HG02884 (cell line): ENCODE measurements around the gene ST6GAL1.

ENCODE experiments used
- ATAC-seq: cut with Tn5 transposase; IDR thresholded peaks from one replicate; pipeline ENCODE4 v1.9.1; 2021; ENCODE audit warnings: mild to moderate bottlenecking, moderate library complexity; ENCODE audit not compliant: unreplicated experiment

Gene ST6GAL1

GRCh38 chr3:187072102-187072501 lies 141.8 kb downstream of the ST6GAL1 start:
- no peak for ATAC-seq

GRCh38 chr3:187072511-187072910 lies 142.2 kb downstream of the ST6GAL1 start:
- ATAC-seq, result no peak

DNA sequence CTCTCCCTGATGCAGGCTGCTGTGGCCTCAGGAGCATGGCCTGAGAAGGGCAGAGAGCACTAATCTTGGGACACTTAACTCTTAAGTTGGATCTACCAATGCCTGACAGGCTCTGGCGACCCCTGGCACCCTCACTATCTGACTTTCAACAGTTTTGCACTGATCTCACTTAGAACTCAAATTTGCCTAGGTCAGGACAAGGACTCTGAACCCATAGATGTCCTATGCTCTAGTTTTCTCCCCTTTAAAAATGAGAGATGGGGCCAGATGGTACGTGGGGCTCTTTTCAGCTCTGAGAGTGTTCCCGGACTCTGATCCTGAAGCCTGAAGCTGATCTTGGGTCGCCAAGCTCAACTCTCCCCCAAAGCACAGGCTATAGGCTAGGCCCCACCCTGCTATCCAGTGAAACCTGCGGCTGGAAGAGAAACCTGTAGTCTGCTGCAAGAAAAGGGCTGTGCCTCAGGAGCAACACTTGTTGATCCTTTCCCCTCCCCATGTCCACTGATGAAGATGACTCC lies 143.3 kb downstream of the ST6GAL1 start:
- ATAC-seq, result no peak

DNA sequence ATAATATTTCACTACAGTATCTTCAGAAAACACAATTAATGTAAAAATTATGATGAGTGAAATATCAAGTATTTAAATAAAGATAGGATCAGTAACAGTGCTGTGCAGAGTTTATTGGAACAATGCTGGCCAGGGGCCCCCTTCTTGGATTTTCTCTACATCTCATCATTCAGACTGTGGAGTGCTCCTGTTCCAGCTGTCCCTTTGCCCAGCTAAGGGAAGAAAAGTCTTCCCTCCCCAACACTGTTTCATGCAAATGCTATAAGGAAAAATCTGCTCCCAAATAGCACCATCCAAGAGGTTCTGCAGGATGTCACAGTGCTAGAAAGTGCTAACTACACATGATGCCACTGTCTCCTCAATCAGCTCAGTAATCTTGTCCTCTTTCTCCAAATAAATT lies 144.5 kb downstream of the ST6GAL1 start:
- no peak for ATAC-seq

- no peak for ATAC-seq
Measured at GRCh38 chr3:187076297-187076696, 146.0 kb downstream of the ST6GAL1 start.

- ATAC-seq, result no peak
Measured at GRCh38 chr3:187077085-187077484, 146.8 kb downstream of the ST6GAL1 start.

DNA sequence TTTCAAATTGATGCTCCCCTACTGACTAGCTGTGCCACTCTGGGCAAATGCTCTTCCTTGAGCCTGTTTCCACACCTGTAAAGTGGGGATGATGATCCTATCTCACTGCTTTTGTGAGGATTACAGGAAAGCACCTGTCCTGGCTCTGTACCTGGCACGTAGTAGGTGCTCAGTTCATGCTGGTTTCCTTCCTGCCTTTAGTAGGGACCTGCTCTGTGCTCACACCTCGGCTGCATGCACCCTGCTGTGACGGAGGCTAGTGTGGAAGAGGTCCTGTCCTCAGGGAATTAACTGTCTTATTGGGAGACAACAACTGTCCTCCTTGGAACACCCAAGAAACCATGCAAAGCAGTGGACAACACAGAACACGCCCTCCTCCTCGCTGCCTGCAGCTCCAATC lies 147.2 kb downstream of the ST6GAL1 start:
- no peak for ATAC-seq

DNA sequence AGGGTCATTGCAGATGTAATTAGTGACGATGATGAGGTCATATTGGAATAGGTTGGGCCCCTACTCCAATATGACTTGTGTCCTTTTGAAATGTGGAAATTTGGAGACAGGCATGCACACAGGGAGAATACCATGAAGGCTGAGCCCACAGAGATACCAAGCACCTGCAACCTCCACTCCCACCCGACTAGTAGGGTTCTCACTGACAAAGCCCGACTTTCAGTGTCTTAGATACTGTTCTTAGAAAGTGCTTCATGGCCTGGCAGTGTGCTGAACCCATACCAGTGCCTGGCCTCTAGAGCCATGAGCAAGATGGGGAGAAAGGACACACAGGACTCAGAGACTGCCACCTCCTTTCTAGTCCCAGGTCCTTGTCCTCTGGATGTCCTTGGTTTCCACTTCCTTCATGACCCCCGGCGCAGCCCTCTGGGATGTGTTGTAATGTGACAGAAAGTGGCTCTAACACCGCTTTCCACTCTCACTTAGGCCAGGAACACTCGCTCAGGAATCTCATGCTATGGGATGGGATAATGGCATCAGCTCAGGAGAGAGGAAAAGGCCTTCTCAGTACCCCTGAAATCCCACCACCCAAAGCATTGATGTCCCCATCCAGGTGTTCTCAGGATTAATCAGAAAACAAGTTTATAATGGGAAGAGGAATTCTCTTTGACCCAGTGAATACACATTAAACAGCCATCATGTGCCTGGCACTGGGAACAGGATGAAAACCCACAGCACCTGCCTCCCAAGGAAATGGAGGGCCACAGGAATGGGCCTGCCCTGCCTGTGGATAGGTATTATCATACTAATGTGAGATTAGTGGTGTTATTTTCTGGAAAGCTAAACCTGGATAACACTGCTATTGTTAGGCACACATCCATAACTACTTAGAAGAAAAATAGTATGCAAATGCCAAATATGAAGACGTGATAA lies 149.0 kb downstream of the ST6GAL1 start:
- no peak for ATAC-seq

- ATAC-seq, result no peak
Measured at GRCh38 chr3:187080799-187081450, 150.6 kb downstream of the ST6GAL1 start.

DNA sequence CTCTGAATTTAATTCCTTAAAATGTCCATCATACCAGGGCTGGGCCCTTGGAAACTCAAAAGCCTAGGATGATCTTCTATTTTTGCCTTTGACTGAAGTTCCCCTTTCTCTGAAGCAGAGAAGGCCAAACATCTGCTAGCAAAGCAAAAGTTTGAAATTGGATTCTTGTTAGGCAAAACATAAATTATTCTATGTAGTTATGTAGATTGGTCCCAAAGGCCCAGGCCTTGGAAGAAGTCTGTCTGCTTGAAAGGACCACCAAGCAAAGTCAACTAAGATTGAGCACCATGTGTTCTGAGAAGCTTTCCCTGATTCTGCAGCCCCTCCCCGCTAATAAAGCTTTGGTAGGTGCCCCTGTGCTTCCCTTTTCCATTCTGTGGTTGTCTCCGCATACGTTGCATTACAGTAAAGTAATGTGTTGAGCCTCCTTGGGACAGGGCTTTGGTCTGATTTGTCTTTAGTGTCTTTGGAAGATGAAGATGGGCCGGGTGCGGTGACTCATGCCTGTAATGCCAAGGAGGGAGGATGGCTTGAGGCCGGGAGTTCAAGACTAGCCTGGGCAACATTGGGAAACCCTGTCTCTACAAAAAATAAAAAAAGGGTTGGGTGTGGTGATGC lies 152.5 kb downstream of the ST6GAL1 start:
- no peak for ATAC-seq

GRCh38 chr3:187084126-187084525 lies 153.8 kb downstream of the ST6GAL1 start:
- no peak for ATAC-seq

- no peak for ATAC-seq
Measured at GRCh38 chr3:187084580-187084979, 154.3 kb downstream of the ST6GAL1 start.

- no peak for ATAC-seq
Measured at GRCh38 chr3:187085021-187085666, 154.8 kb downstream of the ST6GAL1 start.

DNA sequence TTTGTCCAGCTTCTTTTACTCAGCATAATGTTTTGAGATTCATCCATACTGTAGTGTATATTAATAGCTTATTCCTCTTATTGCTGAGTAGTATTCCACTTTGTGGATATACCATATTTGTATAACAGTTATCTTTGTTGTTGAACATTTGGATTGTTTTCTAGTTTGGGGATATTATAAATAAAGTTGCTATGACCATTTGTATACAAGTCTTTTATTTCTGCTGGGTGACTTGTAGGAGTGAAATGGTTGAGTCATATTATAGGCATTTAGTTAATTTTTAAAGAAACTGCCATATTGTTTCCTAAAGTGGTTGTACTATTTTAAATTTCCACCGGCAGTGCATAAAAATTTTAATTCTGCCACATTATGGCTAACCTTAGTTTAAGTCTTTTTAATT lies 155.6 kb downstream of the ST6GAL1 start:
- no peak for ATAC-seq

DNA sequence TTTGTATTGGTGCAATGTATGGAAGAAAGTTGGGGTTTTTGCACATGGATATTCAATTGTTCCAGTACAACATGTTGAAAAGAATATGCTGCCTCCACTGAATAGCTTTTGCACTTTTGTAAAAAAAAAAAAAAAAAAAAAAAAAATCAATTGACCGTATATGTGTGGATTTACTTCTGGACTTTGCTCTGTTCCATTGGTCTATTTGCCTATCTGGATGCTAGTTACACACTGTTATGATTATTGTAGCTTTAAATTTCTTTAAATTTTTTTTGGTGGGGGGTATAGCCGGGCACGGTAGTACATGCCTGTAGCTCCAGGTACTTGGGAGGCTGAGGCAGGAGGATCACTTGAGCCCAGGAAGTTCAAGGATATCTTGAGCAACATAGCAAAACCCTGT lies 156.5 kb downstream of the ST6GAL1 start:
- no peak for ATAC-seq

DNA sequence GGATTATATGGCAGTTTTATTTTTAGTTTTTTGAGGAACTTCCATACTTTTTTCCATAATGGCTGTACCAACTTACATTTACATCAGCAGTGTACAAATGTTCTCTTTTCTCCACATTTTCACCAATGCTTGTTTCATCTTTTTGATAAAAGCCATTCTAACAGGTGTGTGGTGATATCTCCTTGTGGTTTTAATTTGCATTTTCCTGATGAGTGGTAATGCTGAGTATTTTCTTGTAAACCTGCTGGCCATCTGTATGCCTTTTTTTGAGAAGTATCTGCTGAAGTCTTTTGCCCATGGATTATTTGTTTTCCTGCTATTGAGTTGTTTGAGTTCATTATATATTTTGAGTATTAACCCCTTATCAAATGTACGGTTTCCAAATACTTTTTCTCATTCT lies 158.4 kb downstream of the ST6GAL1 start:
- ATAC-seq, result no peak

DNA sequence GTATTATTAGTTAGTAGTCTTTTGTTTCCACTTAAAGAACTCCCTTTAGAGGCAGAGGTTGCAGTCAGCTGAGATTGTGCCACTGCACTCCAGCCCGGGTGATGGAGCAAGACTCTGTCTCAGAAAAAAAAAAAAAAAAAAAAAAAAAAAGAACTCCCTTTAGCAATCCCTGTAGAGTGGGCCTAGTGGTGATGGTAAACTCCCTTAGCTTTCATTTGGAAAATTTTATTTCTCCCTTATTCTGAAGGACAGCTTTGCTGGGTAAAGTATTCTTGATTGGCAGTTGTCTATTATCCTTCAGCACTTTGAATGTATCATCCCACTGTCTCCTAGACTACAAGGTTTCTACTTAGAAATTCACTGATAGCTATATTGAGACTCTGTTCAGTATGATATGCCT lies 163.0 kb downstream of the ST6GAL1 start:
- ATAC-seq, result no peak

DNA sequence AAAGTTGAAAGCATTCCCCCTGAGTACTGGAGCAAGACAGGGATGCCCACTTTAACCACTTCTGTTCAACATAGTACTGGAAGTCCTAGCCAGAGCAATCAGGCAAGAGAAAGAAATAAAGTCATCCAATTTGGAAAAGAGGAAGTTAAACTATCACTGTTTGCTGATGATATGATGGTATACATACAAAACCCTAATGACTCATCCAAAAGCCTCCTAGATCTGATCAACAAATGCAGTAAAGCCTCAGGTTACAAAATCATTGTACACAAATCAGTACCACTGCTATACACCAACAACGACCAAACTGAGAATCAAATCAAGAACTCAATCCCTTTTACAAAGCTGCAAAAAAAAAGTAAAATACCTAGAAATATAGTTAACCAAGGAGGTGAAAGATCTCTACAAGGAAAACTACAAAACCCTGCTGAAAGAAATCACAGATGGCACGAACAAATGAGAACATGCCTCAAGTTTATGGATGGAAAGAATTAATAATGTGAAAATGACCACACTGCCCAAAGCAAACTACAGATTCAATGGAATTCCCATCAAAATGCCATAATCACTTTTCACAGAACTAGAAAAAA lies 168.7 kb downstream of the ST6GAL1 start:
- no peak for ATAC-seq

GRCh38 chr3:187101184-187102072 lies 171.1 kb downstream of the ST6GAL1 start:
- ATAC-seq, result no peak
